SK-N-MC (cell line): ENCODE data around the gene SLC25A22.

ENCODE experiments used
- EZH2 ChIP-seq: fragments of 200-600 bp; sonication (generic); IDR thresholded peaks from one replicate; pipeline ENCODE4 v1.6.1; 2017; ENCODE audit warnings: antibody characterized with exemption
- POLR2AphosphoS5 ChIP-seq: IDR thresholded peaks from 2 replicates; pipeline ENCODE4 v1.6.1; 2012; ENCODE audit warnings: mild to moderate bottlenecking, low read depth, low read length, borderline replicate concordance

DNA sequence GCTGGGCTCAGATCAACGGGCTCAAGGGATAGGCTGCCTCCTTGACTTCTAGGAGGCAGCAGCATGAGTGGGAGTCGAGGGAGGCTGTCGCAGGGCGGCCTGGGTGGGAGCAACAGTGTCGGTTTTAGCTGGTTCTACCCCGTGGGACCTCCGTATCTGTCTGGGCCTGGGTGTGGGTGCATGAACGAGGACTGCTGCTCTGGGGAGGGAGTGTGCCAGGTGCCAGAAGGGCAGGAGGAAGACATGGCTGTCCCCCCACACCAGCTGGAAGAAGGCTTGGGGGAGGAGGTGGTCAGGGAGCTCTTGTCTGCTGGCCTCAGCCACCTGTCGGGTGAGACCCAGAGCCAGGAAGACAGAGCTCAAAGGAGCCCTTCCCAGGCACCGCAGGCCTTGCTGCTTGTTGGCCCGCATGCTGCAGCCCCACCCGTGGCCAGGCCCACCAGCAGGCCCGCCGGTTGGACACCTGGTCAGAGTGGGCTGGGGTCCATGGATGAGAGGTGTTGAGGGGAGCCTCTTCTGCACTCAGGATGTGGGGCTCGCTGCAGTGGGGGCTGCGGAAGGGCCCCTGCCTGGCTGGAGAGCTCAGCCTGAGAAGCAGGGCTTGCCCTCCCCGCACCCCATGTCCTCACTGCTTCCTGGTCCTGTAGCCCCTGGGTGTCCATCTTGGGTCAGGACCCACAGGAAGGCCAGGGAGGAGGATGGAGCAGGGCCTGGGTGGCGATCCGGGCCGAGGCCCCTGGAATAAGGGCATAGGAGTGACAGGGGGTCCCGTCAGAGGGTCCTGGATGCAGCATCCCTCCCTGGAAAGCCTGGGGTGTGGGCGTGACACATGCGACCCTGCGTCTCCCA lies 11.6 kb downstream of the SLC25A22 start:
- no peak for TF ChIP-seq POLR2AphosphoS5
- no peak for TF ChIP-seq EZH2
